K562 (cell line): ENCODE results near the gene DGCR8. TPM values are rescaled to one million over a fixed set of nuclear protein-coding genes. Genes with fewer than 3 reads are reported as not detected.

Source experiments
- CBX3 ChIP-seq, 2 experiments: IDR thresholded peaks; 1 replicate in 1 of 2; 2 replicates in 1 of 2; pipeline ENCODE4 v1.6.1; 2012; ENCODE audit warnings: inconsistent platforms in 2 of 2, low read length in 2 of 2, borderline replicate concordance in 1 of 2, control low read depth in 1 of 2
- CHD4 ChIP-seq: fragments of 200-600 bp; sonication (generic); IDR thresholded peaks from 3 replicates; pipeline ENCODE4 v1.6.1; 2012; ENCODE audit warnings: low read depth, mild to moderate bottlenecking, mixed read lengths, low read length, inconsistent platforms; ENCODE audit not compliant: insufficient read depth, insufficient replicate concordance, poor library complexity, severe bottlenecking
- CSDE1 ChIP-seq, 2 experiments: fragments of 450-650 bp; IDR thresholded peaks; 2 replicates each; pipeline ENCODE4 v1.6.1; 2016; ENCODE audit warnings: mild to moderate bottlenecking in 1 of 2
- ESRRB ChIP-seq: fragments of 250-450 bp; sonication (Bioruptor Pico); IDR thresholded peaks from 2 replicates; pipeline ENCODE4 v1.5.0; 2020; ENCODE audit warnings: mild to moderate bottlenecking, moderate library complexity, borderline replicate concordance
- FOXM1 ChIP-seq, 2 experiments: fragments of 450-650 bp in 1 of 2; sonication (generic) in 1 of 2; formaldehyde crosslinking in 1 of 2; IDR thresholded peaks; 2 replicates each; pipeline versions ENCODE4 v1.6.1 to v1.9.0; 2017 to 2022; ENCODE audit warnings: low read depth in 2 of 2, mild to moderate bottlenecking in 2 of 2, missing genetic modification reagents in 1 of 2, moderate library complexity in 1 of 2
- GTF2E2 ChIP-seq: fragments of 200-800 bp; sonication (Bioruptor generic); IDR thresholded peaks from 2 replicates; pipeline ENCODE4 v1.6.1; 2016; ENCODE audit warnings: missing genetic modification characterization, missing compliant biosample characterization
- HNRNPH1 ChIP-seq: fragments of 200-400 bp; formaldehyde crosslinking; optimal IDR thresholded peaks from 2 replicates; pipeline ENCODE3; 2017; ENCODE audit warnings: low read depth, mild to moderate bottlenecking, low read length, moderate library complexity
- MEF2D ChIP-seq: conservative IDR thresholded peaks from 2 replicates; pipeline ENCODE4 v1.6.1; 2016; ENCODE audit warnings: low read depth, missing genetic modification characterization, missing compliant biosample characterization
- MYBL2 ChIP-seq, 2 experiments: fragments of 450-650 bp in 1 of 2; sonication (generic) in 1 of 2; formaldehyde crosslinking in 1 of 2; IDR thresholded peaks; 2 replicates each; pipeline versions ENCODE4 v1.6.1 to v1.8.1; 2017 to 2022; ENCODE audit warnings: borderline replicate concordance in 1 of 2, inconsistent platforms in 1 of 2, low read depth in 1 of 2, mild to moderate bottlenecking in 1 of 2, missing genetic modification reagents in 1 of 2, moderate library complexity in 1 of 2
- NR4A1 ChIP-seq, 2 experiments: fragments of 250-450 bp in 1 of 2; fragments of 450-650 bp in 1 of 2; sonication (Bioruptor Pico) in 1 of 2; IDR thresholded peaks; 2 replicates each; pipeline versions ENCODE4 v1.4.0 to v1.6.1; 2016 to 2020; ENCODE audit warnings: mild to moderate bottlenecking in 2 of 2, missing compliant biosample characterization in 1 of 2, missing genetic modification characterization in 1 of 2, moderate library complexity in 1 of 2
- POLR2H ChIP-seq: IDR thresholded peaks from 2 replicates; pipeline ENCODE4 v1.6.1; 2016; ENCODE audit warnings: missing genetic modification characterization, low read depth, mild to moderate bottlenecking, control low read depth, missing compliant biosample characterization, moderate library complexity
- RBFOX2 ChIP-seq: fragments of 200-400 bp; formaldehyde crosslinking; IDR thresholded peaks from 2 replicates; pipeline ENCODE4 v1.6.1; 2017; ENCODE audit warnings: low read depth, mild to moderate bottlenecking, low read length, moderate library complexity
- SMARCC2 ChIP-seq: fragments of 450-650 bp; IDR thresholded peaks from 2 replicates; pipeline ENCODE4 v1.6.1; 2017; ENCODE audit warnings: antibody characterized with exemption, moderate library complexity, mild to moderate bottlenecking, low read depth
- ZFP30 ChIP-seq: fragments of 250-450 bp; sonication (Bioruptor Pico); IDR thresholded peaks from 2 replicates; pipeline ENCODE4 v1.8.0; 2022; ENCODE audit warnings: moderate library complexity, mild to moderate bottlenecking, inconsistent platforms, borderline replicate concordance
- ZFX ChIP-seq: sonication (generic); formaldehyde crosslinking; IDR thresholded peaks from 2 replicates; pipeline ENCODE4 v1.8.0; 2022; ENCODE audit warnings: mild to moderate bottlenecking, missing genetic modification reagents, moderate library complexity
- ZKSCAN3 ChIP-seq: fragments of 250-450 bp; sonication (Bioruptor Pico); IDR thresholded peaks from 2 replicates; pipeline ENCODE4 v1.4.0; 2020
- ZNF311 ChIP-seq: fragments of 250-450 bp; sonication (Bioruptor Pico); IDR thresholded peaks from 2 replicates; pipeline ENCODE4 v1.4.0; 2020; ENCODE audit warnings: mild to moderate bottlenecking, moderate library complexity
- ZNF699 ChIP-seq: fragments of 250-450 bp; sonication (Bioruptor Pico); IDR thresholded peaks from 2 replicates; pipeline ENCODE4 v1.8.0; 2021; ENCODE audit warnings: mild to moderate bottlenecking, moderate library complexity; ENCODE audit not compliant: insufficient replicate concordance
- ZNF77 ChIP-seq: fragments of 250-450 bp; sonication (Bioruptor Pico); IDR thresholded peaks from 2 replicates; pipeline ENCODE4 v1.5.0; 2020
- ZNF780A ChIP-seq: fragments of 250-450 bp; sonication (Bioruptor Pico); IDR thresholded peaks from 2 replicates; pipeline ENCODE4 v1.5.0; 2021; ENCODE audit warnings: mild to moderate bottlenecking
- polyA plus RNA-seq, 8 experiments: library from polyadenylated mRNA; depleted of rRNA in 4 of 8; stranded (reverse) in 5 of 8; unstranded in 3 of 8; fragments of >200 nt; fragmentation: Nextera tagmentation in 2 of 8; fragmentation: Illumina TruSeq in 1 of 8; extraction: Ambion mirVana in 2 of 8; extraction: Trizol in 1 of 8; gene quantifications; 2 replicates each; pipeline versions ENCODE4 v1.2.1 to v1.2.3, GENCODE V29; 2011 to 2014; ENCODE audit warnings: inconsistent platforms in 1 of 8, missing spikeins in 1 of 8
- total RNA-seq, 7 experiments: library from RNA; depleted of rRNA in 6 of 7; stranded (reverse); fragments of >200 nt in 6 of 7; fragmentation: Illumina TruSeq in 2 of 7; extraction: Trizol in 2 of 7; gene quantifications; 2 replicates each; pipeline versions ENCODE4 v1.2.1 to v1.2.3, GENCODE V29; 2011 to 2021; ENCODE audit warnings: low replicate concordance in 1 of 7
- TF ChIP-seq, protein P1 (sequence below): fragments of 150-350 bp; IDR thresholded peaks from 2 replicates; pipeline ENCODE4 v1.6.1; 2014; ENCODE audit warnings: low read depth, mild to moderate bottlenecking, low read length, borderline replicate concordance

Gene DGCR8
- total and polyA plus RNA-seq, 9 of the 15 experiments (the other 6 are each of a cell fraction or from before 2014, with no cell fraction given): 5.9 to 144 (median 80.1) TPM

GRCh38 chr22:20096574-20097420, 16.8 kb downstream of the DGCR8 start (continued):
- TF ChIP-seq, protein P1, sequence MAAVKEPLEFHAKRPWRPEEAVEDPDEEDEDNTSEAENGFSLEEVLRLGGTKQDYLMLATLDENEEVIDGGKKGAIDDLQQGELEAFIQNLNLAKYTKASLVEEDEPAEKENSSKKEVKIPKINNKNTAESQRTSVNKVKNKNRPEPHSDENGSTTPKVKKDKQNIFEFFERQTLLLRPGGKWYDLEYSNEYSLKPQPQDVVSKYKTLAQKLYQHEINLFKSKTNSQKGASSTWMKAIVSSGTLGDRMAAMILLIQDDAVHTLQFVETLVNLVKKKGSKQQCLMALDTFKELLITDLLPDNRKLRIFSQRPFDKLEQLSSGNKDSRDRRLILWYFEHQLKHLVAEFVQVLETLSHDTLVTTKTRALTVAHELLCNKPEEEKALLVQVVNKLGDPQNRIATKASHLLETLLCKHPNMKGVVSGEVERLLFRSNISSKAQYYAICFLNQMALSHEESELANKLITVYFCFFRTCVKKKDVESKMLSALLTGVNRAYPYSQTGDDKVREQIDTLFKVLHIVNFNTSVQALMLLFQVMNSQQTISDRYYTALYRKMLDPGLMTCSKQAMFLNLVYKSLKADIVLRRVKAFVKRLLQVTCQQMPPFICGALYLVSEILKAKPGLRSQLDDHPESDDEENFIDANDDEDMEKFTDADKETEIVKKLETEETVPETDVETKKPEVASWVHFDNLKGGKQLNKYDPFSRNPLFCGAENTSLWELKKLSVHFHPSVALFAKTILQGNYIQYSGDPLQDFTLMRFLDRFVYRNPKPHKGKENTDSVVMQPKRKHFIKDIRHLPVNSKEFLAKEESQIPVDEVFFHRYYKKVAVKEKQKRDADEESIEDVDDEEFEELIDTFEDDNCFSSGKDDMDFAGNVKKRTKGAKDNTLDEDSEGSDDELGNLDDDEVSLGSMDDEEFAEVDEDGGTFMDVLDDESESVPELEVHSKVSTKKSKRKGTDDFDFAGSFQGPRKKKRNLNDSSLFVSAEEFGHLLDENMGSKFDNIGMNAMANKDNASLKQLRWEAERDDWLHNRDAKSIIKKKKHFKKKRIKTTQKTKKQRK: no peak
- TF ChIP-seq ZFP30 (CRISPR knock-in tag): peak; percentile 17; the same call in 1 of the 2 replicates
- TF ChIP-seq MYBL2 (IDR thresholded peaks at IDR 0.05; ENCODE audit: low read depth): no peak
- TF ChIP-seq MYBL2 (CRISPR knock-in tag; IDR thresholded peaks at IDR 0.05; ENCODE audit: borderline replicate concordance): no peak
- TF ChIP-seq HNRNPH1: no peak
- no peak for TF ChIP-seq FOXM1 (IDR thresholded peaks at IDR 0.05; ENCODE audit: low read depth)
- no peak for TF ChIP-seq FOXM1 (CRISPR knock-in tag; IDR thresholded peaks at IDR 0.05; ENCODE audit: low read depth)
- no peak for TF ChIP-seq CSDE1 (IDR thresholded peaks at IDR 0.05)
- no peak for TF ChIP-seq ZNF77 (CRISPR knock-in tag)
- 0 out of 2 replicates have a peak, but pooled peaks have one; percentile 19 for TF ChIP-seq RBFOX2
- TF ChIP-seq ZFX (CRISPR knock-in tag): peak; percentile 11; the same call in 1 of the 2 replicates
- TF ChIP-seq CBX3 (IDR thresholded peaks at IDR 0.05; ENCODE audit: borderline replicate concordance in 1 of 2, low read length in 2 of 2): peak in 1 of 2 experiments; percentile 17; a peak in 2 of 3 replicates
- peak; percentile 68 for TF ChIP-seq POLR2H (tag)
- TF ChIP-seq MEF2D (tag): no peak
- no peak for TF ChIP-seq ESRRB (CRISPR knock-in tag)
- peak; percentile 77; the same call in 1 of the 2 replicates for TF ChIP-seq GTF2E2 (tag)
- no peak for TF ChIP-seq CHD4
- TF ChIP-seq ZNF311: 0 out of 2 replicates have a peak, but pooled peaks have one; percentile 29
- TF ChIP-seq NR4A1 (CRISPR knock-in tag; IDR thresholded peaks at IDR 0.05): no peak
- no peak for TF ChIP-seq NR4A1 (tag; IDR thresholded peaks at IDR 0.05)
- TF ChIP-seq ZNF699: peak; percentile 35
- TF ChIP-seq ZNF780A (CRISPR knock-in tag): no peak
- no peak for TF ChIP-seq SMARCC2
- TF ChIP-seq ZKSCAN3 (CRISPR knock-in tag): peak; percentile 28; the same call in 1 of the 2 replicates
